Measurements from ENCODE around the gene HNRNPC.
"Not testable (repeated sequence)": the region's sequence is repeated elsewhere in the genome, so short reads cannot be mapped to it uniquely, and the experiment has no call there.

The HNRNPC gene

DNA sequence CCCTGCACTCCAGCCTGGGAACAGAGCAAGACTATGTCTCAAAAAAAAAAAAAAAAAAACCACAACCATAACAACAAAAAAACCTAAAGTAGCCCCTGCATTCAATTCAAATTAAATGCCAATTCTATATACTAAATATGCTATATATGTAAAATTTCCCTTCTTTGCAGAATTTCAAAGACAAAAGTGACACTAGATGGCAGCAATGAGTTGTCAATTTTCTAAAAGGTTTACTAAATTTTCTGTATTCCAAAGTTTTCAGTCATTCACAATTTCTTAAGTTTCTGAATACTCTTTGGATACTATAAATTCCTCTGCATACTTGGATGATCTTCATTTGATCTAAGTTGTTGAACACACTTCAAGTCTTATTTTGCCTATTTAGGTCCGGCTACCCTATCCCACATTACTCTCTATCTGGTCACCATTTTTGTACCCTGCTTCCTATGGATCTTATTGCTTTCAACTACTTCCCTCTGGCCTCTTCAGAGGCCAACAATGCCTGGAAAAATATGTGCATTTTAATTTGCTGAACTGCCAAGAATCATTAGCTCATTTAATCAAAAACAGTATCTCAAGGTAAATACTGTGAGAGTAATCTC, 27.9 kb downstream of the HNRNPC start:
- DNase-seq = no peak

DNA sequence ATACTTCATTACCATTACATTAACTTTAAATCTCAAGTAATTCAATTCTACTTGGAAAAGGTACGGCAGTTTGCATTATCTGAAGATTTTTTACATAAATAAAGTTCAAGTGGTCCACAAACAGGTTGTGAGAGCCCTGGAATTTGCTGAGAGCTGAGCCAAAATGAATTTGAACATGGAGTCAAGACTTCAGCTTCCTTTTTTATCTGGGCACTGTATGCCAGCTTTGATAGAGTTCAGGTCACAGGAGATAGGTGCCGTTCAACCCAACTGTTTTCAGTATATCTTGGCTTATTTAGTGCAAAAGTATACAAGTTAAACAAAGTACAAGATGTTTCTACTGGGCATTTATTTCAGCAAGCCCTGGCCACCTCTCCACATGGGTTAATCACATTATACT, 28.8 kb downstream of the HNRNPC start:
- no peak for DNase-seq

DNA sequence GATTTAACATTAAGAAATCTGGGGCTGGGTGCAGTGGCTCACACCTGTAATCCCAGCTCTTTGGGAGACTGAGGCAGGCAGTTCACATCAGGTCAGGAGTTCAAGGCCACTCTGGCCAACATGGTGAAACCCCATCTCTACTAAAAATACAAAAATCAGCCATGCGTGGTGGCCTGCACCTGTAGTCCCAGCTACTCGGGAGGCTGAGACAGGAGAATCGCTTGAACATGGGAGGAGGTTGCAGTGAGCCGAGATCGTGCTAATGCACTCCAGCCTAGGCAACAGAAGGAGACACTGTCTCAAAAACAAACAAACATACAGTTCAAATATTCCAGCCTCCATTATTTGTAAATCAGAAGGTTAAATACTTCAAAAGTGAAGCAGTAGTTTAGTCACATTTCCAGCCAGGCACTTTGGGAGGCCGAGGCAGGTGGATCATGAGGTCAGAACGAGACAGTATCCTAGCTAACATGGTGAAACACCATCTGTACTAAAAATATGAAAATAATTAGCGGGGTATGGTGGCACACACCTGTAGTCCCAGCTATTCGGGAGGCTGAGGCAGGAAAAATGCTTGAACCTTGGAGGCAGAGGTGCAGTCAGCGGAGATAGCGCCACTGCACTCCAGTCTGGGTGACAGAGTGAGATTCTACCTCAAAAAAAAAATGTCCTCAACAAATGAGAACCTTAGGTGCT, 30.3 kb downstream of the HNRNPC start:
- DNase-seq = no peak

DNA sequence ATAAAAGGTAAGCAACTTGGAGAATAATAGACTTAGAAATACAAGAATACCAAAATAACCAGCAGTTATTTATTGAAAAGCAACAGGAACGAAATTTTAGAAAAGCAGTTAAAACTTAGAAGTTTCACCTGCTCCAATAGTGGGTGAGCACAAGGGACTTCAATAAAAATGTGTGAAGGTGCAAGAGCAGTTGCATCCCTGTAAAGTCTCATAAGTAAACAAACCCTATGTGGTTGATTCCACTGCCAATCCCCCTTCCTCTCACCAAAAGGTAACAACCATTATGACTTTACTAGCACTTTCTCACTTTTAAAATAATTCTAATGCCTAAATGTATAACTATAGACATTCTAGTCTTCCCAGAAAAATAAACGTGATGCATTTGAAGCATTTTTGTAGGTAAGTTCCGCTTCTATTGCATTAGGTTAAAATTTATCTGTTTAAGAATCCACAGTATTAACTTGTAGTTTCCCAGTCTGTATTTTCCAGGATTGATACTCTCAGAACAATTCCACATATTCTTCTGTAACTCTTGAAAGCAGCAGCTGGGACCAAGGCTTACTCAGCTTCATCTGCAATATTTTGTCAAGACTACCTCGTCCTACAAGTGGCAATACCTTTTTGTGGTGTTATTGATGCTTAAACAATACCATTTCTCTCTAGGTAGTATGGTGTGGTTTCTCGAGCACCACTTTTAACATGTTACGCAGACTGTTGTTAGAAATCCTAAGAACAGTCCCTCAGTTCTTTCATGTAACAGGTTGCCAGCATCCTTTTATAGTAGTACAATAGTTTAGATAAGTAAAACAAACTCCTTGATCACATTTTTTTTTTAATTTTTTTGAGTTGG, 32.1 kb downstream of the HNRNPC start:
- DNase-seq = no peak

DNA sequence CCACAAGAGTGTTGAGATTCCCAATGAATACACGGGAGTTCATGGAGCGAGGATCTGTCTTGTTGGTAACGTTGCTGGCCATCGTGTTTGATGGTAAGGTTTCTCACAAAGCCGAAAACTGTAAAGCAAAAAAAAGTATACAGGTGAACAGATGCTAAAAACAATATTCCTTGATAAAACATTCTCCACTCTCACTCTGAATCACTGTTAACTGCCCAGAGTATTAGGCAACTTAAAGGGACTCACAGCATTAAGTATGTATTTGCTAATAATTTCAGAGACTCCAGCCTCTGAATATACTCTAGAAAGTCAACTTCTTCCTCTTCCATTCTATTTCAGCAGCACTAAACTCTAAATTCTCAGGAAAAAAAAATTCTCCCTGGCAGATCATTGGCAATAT, 35.1 kb downstream of the HNRNPC start:
- DNase-seq = no peak

DNA sequence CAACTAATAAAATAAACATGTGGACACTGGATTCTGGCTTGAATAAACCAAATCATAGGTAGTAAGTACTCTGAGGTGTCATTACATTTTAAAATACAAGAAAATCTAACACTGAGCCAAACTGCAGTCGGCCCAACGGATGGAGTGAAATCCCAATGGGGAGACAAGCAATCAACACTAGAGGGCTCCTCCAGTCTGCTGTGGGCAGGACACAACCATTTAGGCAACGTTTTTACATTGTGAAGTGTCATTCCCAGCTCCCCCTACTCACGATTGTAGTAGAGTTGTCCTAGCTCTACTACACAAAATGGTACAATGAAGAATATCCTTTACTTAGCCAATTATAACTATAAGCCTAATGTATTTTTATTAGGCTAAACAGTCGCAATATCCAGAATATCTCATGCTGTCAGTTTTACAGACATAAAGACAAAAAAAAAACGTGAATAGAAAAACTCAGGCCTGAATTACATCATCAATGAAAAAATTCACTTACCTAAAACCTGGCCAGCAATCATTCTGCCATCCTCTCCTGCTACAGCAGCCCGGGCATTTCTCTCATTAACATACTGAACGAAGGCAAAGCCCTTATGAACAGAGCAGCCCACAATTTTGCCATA, 35.7 kb downstream of the HNRNPC start:
- DNase-seq = no peak

DNA sequence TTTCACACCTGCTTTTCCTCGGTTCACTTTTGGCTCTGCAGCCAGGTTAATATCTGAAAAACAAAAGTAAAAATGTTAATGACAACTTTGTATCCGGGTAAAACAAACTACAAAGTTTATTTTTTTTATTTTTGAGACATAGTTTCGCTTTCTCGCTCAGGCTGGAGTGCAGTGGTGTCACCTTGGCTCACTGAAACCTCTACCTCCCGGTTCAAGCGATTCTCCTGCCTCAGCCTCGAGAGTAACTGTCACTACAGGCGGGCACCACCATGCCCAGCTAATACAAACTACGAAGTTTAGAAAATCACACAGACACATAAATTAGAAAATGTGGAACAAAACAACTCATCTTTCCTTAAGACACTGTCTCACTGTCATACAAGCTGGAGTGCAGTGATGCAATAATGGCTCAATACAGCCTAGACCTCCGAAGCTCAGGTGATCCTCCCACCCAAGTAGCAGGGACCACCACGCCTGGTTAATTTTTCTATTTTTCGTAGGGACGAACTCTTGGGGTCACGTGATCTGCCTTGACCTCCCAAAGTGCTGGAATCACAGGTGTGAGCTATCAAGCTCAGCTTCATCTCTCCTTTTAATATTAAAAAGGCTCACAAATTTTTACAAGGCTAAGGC, 38.1 kb downstream of the HNRNPC start:
- no peak for DNase-seq

DNA sequence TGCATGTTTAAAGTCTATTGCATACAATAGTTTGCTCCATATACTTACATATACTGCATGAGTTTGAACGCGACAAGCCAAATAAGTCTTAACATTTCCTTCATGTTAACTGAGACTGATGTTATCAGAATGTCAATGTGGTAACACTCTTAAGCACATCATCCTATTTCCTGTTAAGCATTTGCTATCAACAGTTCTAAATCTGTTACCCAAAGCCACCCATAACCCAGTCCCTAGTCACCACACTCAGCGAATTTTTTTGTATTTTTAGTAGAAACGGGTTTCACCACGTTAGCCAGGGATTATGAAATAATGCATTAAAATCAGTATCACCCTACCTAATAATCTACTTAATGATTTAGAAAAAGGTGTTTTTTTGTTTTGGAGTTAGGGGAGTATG, 39.4 kb downstream of the HNRNPC start:
- no peak for DNase-seq

DNA sequence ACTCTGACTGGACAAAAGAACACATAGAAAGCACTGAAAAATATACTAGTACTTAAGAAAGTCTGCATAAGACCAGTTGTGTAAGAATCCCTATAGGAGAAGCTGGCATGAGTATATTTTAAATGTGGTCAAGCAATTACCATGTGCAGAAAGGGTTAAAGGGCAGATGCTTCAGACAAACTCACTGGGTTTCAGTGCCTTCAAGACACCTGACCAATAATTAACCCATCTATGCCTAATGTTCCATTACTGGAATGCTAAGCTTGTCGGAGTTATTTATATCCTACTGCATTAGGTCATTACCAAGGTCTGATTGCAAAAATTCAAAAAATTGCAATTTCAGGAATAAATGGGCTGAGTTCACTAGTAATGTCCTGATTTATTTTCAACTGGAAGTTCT, 41.3 kb downstream of the HNRNPC start:
- no peak for DNase-seq

DNA sequence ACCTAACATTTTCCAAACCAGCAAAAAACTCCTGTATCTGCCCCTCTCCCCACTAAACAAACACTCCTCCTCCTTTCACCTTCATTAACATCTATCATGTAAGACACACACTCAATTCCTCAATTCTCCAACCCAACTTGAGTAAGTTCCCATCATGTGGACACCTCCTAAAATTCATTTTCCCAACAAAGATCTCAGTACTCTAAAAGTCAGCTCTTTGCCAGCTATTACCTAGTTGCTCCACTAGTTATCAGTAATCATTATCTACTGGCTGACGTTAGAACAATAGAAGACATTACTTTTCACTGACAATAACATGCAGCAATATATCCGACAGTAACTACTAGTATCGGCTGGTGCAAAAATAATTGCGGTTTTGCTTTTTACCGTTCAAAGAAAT, 42.1 kb downstream of the HNRNPC start:
- no peak for DNase-seq

DNA sequence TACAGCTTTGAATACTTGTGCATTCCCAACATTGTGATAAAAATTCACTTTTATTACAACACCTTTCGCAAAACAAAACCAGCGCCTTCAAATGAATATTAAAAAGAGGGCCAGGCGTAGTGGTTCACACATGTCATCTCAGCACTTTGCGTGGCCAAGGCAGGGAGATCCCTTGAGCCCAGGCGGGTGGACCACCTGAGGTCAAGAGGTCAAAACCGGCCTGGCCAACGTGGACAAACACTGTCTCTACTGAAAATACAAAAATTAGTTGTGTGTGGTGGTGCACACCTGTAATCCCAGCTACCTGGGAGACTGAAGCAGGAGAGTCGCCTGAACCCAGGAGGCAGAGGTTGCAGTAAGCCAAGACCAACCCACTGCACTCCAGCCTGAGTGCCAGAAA, 42.8 kb downstream of the HNRNPC start:
- no peak for DNase-seq

DNA sequence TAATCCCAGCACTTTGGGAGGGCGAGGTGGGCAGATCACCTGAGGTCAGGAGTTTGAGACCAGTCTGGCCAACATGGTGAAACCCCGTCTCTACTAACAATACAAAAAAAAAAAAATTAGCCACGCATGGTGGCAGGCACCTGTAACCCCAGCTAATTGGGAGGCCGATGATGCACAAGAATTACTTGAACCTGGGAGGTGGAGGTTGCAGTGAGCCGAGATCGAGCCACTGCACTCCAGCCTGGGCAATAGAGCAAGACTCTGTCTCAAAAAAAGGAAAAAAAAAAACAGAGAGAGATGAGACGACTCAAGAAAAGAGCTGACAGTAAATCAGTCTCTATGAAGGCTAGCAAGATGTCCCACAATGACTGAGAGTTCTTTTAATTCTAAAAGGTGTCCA, 44.1 kb downstream of the HNRNPC start:
- DNase-seq = not testable (repeated sequence)

DNA sequence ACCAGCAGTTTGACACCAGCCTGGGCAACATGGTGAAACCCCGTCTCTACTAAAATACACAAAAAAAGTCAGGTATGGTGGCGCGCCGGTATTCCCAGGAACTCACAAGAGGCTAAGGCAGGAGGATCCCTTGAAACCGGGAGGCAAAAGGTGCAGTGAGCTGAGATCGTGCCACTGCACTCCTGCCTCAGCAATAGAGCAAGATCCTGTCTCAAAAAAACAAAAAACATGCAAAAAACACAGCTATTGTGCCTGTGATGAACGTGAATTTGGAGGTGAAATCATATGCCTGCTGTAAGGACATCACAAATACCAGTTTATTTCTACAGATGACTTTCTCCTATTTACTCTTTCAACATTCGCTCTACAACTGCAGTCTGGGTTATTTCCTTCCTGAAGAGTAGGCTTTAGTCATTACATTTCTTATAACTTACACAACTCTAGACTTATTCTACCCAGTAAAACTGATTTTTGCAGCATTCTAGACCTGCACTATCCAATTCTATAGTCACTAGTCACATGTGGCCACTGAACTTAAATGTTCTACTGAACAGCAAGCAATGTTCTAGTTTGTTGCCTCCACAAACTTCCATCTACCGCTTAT, 48.3 kb downstream of the HNRNPC start:
- no peak for DNase-seq

DNA sequence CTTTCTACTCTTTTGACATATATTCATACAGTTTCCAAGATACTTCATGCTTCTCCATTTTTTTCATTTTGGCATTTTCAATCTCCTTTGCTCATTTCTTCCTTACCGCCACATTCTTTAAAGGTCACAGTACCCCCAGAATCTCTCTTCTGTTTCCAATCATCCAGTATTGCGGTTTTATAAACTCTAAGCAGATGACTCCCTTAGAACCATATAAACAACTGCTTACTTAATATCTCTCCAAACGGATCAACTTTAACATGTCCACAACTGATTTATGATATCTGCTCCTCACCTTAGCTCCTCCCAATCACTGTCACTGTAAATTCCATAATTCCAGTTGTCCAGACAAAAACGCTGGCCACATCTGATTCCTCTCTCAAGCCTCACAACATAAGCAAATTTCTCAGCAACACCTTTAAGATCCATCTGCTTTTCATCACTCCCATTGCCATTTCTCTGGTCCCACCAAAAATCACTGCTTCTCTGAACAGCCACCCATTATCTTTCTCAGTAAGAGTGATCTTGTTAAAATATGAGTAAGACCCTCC, 49.6 kb downstream of the HNRNPC start:
- DNase-seq = no peak

DNA sequence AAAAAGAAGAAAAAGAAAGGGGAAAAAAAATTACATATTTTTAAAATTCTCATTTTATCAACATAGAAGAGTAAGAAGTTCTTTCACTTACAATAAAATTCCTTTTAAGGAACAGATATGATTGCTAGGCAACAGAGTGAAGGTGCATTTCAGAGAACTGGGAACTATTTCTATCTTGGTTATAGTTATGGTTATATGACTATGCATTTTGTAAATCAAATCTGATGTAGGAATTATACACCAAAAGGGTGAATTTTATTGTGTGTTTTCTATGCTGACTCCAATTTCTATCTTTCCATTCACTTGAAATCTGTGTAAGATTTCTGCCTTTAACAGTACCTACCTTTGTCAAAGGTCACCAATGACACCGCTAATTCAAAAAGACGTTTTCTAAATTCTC, 50.1 kb downstream of the HNRNPC start:
- no peak for DNase-seq

DNA sequence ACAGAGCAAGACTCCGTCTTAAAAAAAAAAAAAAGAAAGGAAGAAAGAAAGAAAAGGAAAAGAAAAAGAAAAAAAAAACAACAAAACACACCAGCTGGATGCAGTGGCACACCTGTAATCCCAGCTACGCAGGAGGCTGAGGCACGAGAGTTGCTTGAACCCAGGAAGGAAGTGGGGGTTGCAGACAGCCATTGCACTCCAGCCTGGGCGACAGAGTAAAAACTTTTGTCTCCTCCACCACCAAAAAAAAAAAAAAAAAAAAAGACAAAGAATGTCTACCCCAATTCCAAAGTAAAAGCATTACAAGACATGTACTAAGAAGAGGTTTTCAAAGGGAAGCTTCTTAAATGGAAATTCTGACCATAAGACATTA, 53.4 kb downstream of the HNRNPC start:
- DNase-seq = no peak

DNA sequence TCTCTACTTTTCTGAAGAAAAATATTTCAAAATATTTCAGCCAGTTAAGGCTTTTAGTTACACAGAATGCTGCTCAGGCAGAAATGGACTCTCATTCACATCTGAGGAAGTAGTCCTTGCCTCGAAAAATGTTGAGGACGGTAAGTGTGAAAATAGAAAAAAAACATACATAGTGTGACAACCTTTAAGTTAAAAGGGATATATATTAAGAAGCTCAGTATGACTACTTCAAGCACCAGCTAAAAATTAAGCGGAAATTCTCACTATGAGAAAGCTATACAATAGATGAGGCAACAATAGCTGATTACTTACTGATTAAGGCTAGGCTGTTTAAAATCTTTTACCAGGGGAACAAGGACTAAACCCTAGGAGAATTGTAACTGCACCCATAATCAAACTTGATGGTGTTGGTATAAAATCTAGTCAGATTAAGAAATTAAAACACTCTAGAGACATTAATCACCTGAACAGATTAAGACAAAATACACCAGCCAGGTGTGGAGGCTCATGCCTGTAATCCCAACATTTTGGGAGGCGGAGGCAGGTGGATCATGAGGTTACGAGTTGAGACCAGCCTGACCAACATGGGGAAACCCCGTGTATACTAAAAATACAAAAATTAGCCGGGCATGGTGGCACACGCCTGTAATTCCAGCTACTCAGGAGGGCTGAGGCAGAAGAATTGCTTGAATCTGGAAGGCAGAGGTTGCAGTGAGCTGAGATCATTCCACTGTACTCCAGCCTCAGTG, 53.9 kb downstream of the HNRNPC start:
- DNase-seq = no peak

DNA sequence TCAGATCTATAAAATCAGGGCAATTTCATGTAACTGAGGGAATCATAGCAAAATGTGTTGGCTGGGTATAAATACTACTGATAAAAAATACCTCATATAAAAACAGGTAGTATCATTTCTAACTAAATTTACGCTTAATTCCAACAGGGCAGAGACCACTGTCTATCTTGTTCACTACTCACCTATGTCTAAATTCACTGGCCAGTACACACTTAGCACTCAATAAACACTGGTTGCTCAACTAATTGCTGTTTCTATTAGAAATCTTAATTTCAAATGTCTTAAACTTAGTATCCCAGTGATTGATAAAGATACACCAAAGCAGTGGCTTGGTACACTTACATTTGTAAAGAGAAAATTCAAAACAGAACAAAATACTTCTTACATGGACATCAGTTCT, 55.6 kb downstream of the HNRNPC start:
- no peak for DNase-seq

DNA sequence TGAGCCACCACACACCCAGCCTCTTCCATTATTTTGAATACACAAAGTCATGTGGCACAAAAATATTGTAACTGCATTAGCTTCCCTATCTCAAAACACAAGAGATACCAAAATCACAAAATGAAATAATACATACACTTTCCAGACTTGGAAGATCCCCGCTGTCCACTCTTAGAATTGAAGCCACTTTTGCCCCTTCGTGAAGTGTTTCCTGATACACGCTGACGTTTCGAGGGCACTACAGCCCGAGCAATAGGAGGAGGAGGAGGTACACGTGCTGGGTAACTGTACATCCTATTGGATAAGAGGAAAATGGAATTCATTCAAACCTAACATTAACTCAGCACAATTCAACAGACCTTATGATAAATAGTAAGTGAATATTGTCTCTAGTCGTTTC, 56.4 kb downstream of the HNRNPC start:
- not testable (repeated sequence) for DNase-seq

DNA sequence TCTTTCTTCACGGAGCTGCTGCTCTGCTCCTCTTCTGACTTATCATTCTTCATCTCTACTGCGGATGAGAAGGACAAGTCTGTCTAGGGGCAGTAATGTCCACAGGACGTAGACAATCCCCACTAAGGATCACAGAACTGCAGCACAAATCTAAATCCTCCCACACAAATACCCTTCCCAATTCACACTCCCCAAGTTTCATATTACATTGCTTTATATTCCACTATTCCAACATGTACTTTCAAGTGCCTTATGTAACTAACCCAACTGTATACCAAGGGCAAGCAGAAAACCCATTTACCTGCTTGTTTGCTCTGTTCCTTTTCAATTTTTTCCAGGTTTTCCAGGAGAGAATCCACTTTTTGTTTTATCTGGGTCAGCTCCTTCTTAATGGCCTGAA, 57.7 kb downstream of the HNRNPC start:
- no peak for DNase-seq

DNA sequence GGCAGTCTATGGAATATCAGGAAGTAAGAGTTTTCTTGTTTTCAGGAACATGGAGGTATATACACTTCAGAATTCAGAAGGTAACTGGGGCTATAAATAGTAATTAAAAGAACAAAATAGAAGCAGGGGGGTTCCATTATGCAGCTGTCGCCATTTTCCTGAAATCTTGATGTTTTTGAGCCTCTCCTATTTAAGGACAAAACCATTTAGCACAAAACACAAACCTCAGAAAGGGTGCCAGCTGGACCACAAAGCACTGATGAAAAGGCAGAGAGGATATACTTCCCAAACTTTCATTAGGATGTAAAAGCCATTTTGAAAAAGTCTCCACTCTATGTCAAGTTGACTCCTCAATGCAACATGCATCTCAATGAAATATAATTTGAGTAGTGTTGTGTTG, 59.2 kb downstream of the HNRNPC start:
- DNase-seq = no peak

DNA sequence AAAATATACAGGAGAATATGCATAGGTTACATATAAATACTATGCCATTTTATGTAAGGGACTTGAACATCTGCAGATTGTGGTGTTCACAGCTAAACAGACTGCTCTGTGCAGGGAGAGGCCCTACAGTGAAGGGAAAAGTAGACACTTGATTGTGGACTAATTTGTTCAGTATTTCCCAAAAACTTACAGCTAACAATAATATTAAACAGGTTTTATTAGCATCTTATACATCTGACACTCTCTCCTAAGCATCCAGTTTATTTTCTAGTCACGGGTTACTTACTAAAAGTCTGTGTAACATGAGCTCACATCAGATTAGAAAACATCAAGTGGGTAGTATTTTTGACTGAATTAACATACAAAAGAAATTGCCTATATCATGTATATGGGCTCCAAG, 60.1 kb downstream of the HNRNPC start:
- DNase-seq = no peak

Measured in NCI-H2227 treated with DMSO at 0.1 percent for 48 hours (cell line).